HG03558 (cell line): Measurements from ENCODE around the gene FNDC3A.

ENCODE experiments used
- ATAC-seq: cut with Tn5 transposase; IDR thresholded peaks from one replicate; pipeline ENCODE4 v1.9.1; 2021; ENCODE audit warnings: moderate number of reproducible peaks; ENCODE audit not compliant: unreplicated experiment; ENCODE audit errors: extremely low read depth

FNDC3A gene

DNA sequence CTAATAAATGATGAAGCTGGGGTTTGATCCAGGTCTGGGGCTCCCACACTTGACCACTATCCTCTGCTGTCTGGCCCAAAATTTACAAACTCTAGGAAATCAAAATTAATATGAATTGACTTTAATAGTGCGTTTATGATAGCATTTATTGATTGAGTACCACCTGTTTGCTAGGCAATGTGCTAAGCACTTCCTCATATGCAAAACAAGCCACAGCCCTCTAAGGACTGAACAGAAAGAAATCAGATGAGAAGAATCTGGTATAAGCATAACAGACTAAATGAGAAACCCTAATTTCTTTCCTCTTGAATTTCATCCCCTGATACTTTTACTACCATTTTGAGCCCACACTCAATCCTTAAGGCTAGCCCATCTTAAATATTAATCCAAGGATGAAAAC, 237.8 kb downstream of the FNDC3A start:
- no peak for ATAC-seq

- ATAC-seq, result no peak
These were observed 238.5 kb downstream of the FNDC3A start for GRCh38 chr13:49213997-49214916.

DNA sequence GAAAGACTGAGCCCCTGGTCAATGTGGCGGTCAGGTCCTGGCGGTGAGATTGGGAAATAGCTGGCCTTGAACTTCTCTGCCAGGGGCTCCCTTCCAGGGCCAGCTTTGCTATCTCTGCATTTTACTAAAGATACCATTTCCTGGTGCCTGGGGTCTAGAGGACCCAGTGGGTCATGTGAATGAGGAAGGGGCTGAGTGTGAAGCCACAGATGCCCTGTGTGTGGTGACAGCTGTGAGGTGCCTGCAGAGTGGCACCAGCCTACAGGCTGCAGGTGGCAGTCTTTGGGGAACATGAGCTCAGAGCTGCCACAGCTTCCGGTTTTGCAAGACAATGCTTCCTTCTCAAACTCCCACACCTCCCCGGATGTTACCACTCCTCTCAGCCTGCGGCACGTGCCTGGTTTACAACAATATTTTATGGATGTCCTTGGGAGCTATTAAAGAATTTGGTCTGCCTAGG, 239.2 kb downstream of the FNDC3A start:
- ATAC-seq, result no peak

GRCh38 chr13:49216334-49216733, 240.6 kb downstream of the FNDC3A start:
- ATAC-seq, result no peak

GRCh38 chr13:49217962-49218492, 242.3 kb downstream of the FNDC3A start:
- ATAC-seq, result no peak

DNA sequence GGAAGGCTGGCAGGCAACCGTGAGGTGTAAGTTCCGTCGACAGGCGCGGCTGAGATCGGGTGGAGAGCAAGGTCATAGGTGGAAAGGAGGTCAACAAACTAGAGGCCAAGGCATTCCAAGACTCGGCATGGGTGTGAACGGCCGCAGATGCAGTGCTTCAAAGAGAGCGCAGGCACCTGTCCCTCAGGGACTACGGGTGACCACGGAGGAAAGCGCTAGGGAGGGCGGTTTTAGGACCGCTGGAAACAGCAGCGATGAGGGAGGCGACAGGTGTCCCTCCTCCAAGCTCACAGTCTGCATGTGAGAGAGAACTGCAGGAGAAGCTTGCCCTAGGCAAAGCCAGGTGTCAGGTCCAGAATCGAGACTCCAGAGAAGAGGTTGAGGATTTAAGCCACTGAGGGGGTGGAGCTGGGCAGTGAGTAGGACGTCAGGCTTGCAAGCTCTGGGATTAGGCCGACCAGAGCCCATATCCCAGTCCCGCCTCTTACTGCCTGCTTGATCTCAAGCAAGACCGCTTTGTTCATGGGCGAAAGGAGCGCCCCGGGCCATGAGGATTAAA, 242.9 kb downstream of the FNDC3A start:
- ATAC-seq, result no peak

DNA sequence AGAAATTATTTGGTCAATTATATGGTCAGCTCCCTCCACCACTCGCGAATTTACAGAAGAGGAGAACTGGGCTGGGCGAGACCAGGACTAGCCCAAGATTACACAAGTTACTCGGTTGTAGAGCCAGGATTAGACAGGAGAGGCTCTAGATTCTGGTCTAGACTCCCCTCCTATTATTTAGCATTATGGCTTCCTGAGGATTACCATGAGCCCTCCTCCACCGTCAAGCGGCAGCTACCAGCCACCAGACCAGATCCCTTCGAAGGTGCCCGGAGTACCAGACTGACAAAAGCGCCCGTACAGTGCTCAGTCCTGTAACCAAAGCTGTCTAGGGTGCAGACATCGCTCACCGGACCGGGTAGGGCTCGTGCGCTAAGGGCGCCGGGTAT, 243.9 kb downstream of the FNDC3A start:
- no peak for ATAC-seq

GRCh38 chr13:49220036-49220855, 244.5 kb downstream of the FNDC3A start, which contains the start of gene MLNR:
MLNR (plus strand) TSS chr13:49220338; CDS start chr13:49220338, 0 bp downstream.
- ATAC-seq, result no peak

DNA sequence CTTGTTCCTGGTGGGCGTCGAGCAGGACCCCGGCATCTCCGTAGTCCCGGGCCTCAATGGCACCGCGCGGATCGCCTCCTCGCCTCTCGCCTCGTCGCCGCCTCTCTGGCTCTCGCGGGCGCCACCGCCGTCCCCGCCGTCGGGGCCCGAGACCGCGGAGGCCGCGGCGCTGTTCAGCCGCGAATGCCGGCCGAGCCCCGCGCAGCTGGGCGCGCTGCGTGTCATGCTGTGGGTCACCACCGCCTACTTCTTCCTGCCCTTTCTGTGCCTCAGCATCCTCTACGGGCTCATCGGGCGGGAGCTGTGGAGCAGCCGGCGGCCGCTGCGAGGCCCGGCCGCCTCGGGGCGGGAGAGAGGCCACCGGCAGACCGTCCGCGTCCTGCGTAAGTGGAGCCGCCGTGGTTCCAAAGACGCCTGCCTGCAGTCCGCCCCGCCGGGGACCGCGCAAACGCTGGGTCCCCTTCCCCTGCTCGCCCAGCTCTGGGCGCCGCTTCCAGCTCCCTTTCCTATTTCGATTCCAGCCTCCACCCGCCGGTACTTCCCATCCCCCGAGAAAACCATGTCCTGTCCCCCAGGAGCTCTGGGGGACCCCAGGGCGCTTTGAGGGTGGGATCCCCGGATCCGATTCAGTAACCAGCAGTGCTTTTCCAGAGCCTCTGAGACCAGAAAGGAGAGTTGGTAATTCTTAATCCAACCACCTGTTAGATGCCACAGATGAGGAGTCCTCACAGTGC, 245.3 kb downstream of the FNDC3A start:
- ATAC-seq, result no peak

DNA sequence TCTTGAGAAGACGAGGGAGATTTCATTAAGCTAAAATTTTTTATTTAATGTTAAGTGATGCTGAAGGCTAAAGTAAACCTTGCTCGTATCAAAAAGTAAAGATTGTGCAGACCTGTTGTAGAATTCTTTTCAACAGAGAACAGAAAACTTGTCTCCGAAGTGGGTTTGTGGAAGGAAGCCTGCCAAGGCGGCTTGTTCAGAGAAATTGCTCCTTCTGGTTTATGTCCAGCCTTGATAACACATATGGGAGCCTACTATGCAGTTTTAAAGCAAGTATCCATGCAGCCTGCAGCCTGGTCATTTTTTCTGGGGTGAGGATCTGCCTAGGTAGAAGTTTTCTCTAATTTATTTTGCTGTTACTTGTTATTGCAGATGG, 245.9 kb downstream of the FNDC3A start:
- no peak for ATAC-seq

GRCh38 chr13:49225223-49226042, 249.7 kb downstream of the FNDC3A start:
- ATAC-seq, result no peak

DNA sequence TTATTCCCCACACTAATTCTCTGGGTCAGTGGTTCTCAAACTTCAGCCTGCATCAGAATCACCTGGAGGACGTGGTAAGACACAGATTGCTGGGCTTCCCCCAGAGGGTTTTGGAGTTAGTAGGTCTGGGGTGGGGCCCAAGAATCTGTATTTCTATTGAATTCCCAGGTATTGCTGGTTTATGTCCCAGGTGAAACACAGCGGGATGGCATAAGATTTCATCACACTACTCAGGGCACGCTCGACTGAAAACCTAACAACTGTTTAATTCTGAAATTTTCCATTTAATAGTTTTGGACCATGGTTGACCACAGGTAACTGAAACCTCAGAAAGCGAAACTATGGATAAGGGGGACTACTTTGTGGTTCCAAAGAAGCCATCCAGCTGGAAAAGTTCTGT, 250.9 kb downstream of the FNDC3A start:
- no peak for ATAC-seq

- no peak for ATAC-seq
These were observed 259.0 kb downstream of the FNDC3A start for GRCh38 chr13:49234741-49235140.

GRCh38 chr13:49235856-49236431, 260.2 kb downstream of the FNDC3A start:
- ATAC-seq, result no peak

GRCh38 chr13:49238621-49239020, 262.9 kb downstream of the FNDC3A start:
- no peak for ATAC-seq

DNA sequence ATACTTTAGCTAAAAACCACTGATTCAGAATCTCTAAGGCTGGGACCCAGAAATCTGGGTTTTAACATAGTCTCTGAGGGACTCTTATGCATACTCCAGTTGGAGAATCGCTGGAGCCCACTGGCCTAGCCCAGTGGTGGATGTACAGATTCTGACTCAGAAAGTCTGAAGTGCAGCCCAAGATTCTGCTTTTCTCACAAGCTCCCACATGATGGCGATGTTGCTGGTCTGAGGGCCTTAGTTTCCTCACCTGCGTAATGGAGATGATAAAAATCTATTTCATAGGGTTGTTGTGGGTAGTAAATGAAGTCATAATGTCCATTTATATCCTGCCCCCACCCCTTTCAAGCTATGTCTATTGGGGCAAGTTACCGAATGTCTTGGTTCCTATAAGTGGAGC, 264.3 kb downstream of the FNDC3A start:
- no peak for ATAC-seq

DNA sequence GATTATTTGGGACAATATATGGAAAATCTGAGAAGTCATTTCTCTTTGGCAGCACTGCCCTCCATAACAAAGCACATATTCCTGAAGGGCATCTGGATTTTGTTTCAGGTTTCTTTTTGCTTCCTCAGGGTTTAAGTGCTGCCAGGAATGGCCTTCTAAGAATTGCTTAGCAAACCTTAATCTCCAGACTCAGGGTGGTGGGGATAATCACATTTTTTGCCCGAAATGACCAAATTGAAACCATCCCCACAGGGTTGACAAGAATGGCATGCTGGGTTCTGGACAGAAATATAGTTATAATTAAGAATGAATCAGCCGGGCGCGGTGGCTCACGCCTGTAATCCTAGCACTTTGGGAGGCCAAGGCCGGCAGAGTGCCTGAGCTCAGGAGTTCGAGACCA, 265.6 kb downstream of the FNDC3A start:
- ATAC-seq, result no peak

DNA sequence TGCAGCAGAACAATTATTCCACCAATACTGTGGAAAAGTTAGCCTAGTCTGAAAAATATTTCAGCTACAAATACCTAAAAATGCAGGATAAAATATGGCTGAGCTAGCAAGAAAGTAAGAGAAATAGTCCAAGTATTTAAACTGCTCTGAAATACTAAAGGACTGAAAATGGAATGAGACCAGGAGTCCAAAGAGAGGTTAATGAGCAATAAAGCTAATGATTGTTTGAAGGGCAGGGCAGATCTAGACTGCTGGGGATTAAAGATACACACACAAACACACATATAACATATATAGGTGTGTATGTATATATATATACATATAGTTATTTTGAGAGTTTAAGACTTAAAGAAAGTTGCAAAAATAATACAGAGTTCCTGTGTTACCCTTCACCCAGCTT, 269.4 kb downstream of the FNDC3A start:
- ATAC-seq, result no peak
